WERI-Rb-1 (cell line): ENCODE measurements around the gene CDK7.

Experiments
- DNase-seq: peaks from one replicate; pipeline ENCODE4 v3.0.0-alpha.2; 2020
- H3K27ac ChIP-seq: fragments of 250-450 bp; sonication (Bioruptor Pico); 2 replicates; pipeline ENCODE4 v1.5.1; 2020; ENCODE audit warnings: mild to moderate bottlenecking, moderate library complexity
- H3K27me3 ChIP-seq: fragments of 250-450 bp; sonication (Bioruptor Pico); 2 replicates; pipeline ENCODE4 v1.5.1; 2021; ENCODE audit warnings: mild to moderate bottlenecking, low read depth, moderate library complexity; ENCODE audit not compliant: insufficient read depth, severe bottlenecking
- H3K36me3 ChIP-seq: fragments of 250-450 bp; sonication (Bioruptor Pico); 2 replicates; pipeline ENCODE4 v1.5.1; 2020; ENCODE audit warnings: mild to moderate bottlenecking, moderate library complexity
- H3K4me3 ChIP-seq: 2 replicates; pipeline ENCODE4 v1.5.1; 2011; ENCODE audit warnings: low read depth, mild to moderate bottlenecking, control low read depth, low read length
- H3K9me3 ChIP-seq: fragments of 250-450 bp; sonication (Bioruptor Pico); 2 replicates; pipeline ENCODE4 v1.5.1; 2021; ENCODE audit warnings: mild to moderate bottlenecking, moderate library complexity; ENCODE audit not compliant: severe bottlenecking
- CTCF ChIP-seq: IDR thresholded peaks from 2 replicates; pipeline ENCODE4 v1.5.1; 2011; ENCODE audit warnings: low read depth, mild to moderate bottlenecking, control low read depth, inconsistent platforms, low read length

The CDK7 gene

GRCh38 chr5:69257577-69257976, 22.9 kb downstream of the CDK7 start:
- DNase-seq, result no peak
- Histone ChIP-seq H3K27me3 (no peaks in the 10 kb centered on the region), H3K27ac (no peak overlapping the region), H3K9me3 (no peaks in the 10 kb centered on the region), H3K36me3 (peaks cover 19% of the 10 kb centered on the region), H3K4me3 (no peak overlapping the region)
- no peak for TF ChIP-seq CTCF

GRCh38 chr5:69261034-69261433, 26.3 kb downstream of the CDK7 start:
- Histone ChIP-seq H3K27me3 (no peaks in the 10 kb centered on the region), H3K4me3 (no peak overlapping the region), H3K27ac (no peak overlapping the region), H3K36me3 (peaks cover 23% of the 10 kb centered on the region), H3K9me3 (no peaks in the 10 kb centered on the region)
- no peak for DNase-seq
- no peak for TF ChIP-seq CTCF

DNA sequence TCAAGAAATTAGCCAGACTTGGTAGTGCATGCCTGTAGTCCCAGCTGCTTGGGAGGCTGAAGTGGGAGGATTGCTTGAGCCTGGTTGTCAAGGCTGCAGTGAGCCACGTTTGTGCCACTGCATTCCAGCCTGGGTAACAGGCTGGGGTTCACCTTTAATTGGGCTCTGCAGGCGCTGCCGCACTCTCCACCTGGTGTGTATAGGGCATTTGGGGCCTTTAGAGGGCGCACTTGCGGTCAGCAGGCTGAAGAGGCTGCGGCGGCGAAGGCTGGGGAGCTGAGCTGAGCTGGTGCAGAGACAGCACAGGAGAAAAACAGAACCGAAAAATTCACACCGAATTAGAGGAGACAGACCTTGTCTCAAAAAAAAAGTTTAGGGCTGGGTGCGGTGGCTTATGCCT, 31.2 kb downstream of the CDK7 start:
- Histone ChIP-seq H3K4me3 (no peak overlapping the region), H3K27ac (no peak overlapping the region), H3K36me3 (peaks cover 22% of the 10 kb centered on the region), H3K27me3 (no peaks in the 10 kb centered on the region), H3K9me3 (no peaks in the 10 kb centered on the region)
- peak; percentile 62 for DNase-seq
- TF ChIP-seq CTCF, result peak; percentile 79

- Histone ChIP-seq H3K27ac (no peak overlapping the region), H3K27me3 (no peaks in the 10 kb centered on the region), H3K9me3 (no peaks in the 10 kb centered on the region), H3K4me3 (no peak overlapping the region), H3K36me3 (peaks cover 16% of the 10 kb centered on the region)
- DNase-seq, result no peak
- no peak for TF ChIP-seq CTCF
These were observed 34.2 kb downstream of the CDK7 start for GRCh38 chr5:69268899-69269298.

- peaks cover 16% of the 10 kb centered on the region for H3K36me3 ChIP-seq
- DNase-seq, result no peak
- H3K27me3 ChIP-seq, result no peaks in the 10 kb centered on the region
- H3K4me3 ChIP-seq, result no peak overlapping the region
- TF ChIP-seq CTCF, result no peak
- no peaks in the 10 kb centered on the region for H3K9me3 ChIP-seq
- H3K27ac ChIP-seq, result no peak overlapping the region
These were observed 36.2 kb downstream of the CDK7 start for GRCh38 chr5:69270840-69271239.

DNA sequence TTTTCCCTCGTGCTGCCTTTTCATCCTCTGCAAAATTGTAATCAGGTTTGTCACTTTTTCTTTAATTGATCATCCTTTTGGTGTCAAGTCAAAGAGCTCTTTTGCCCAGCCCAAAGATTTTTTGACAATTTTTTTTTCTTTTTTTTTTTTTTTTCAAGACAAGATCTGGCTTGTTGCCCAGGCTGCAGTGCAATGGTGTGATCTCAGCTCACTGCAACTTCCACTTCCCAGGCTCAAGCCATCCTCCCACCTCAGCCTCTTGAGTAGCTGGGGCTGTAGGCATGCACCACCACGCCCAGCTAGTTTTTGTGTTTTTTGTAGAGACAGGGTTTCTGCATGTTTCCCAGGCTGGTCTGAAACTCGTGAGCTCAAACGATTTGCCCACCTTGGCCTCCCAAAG, 36.7 kb downstream of the CDK7 start:
- TF ChIP-seq CTCF, result no peak
- Histone ChIP-seq H3K9me3 (no peaks in the 10 kb centered on the region), H3K27me3 (no peaks in the 10 kb centered on the region), H3K27ac (no peak overlapping the region), H3K4me3 (no peak overlapping the region), H3K36me3 (peaks cover 16% of the 10 kb centered on the region)
- no peak for DNase-seq
